Smooth muscle cell (in vitro differentiated cells): ENCODE data around the gene NCBP3. TPM values are rescaled to one million over a fixed set of nuclear protein-coding genes. Genes with fewer than 3 reads are reported as not detected.
A peak's percentile ranks its signal among the peaks of the same experiment; 100 is the strongest.

ENCODE experiments used
- DNase-seq: peaks from one replicate; lab custom pipeline; 2025; ENCODE audit not compliant: unreplicated experiment; lab: John Stamatoyannopoulos, UW
- H2AFZ ChIP-seq: fragments of 200-600 bp; sonication (generic); 2 replicates; pipeline ENCODE4 v1.6.0; 2016; ENCODE audit warnings: antibody characterized with exemption, low read depth, mild to moderate bottlenecking
- H3F3A ChIP-seq: fragments of 200-600 bp; sonication (generic); 2 replicates; pipeline ENCODE4 v1.6.0; 2017; ENCODE audit warnings: antibody characterized with exemption, low read depth
- H3K27ac ChIP-seq: fragments of 200-600 bp; sonication (generic); 2 replicates; pipeline ENCODE4 v1.5.1; 2016; ENCODE audit warnings: low read depth, mild to moderate bottlenecking
- H3K27me3 ChIP-seq: fragments of 200-600 bp; sonication (generic); 2 replicates; pipeline ENCODE4 v1.6.1; 2016; ENCODE audit warnings: low read depth, mild to moderate bottlenecking
- H3K36me3 ChIP-seq: fragments of 200-600 bp; sonication (generic); 2 replicates; pipeline ENCODE4 v1.5.1; 2016; ENCODE audit warnings: low read depth
- H3K4me1 ChIP-seq: fragments of 200-600 bp; sonication (generic); 2 replicates; pipeline ENCODE4 v1.5.1; 2016; ENCODE audit warnings: low read depth
- H3K4me2 ChIP-seq: fragments of 200-600 bp; sonication (generic); 2 replicates; pipeline ENCODE4 v1.6.0; 2016; ENCODE audit warnings: mild to moderate bottlenecking
- H3K4me3 ChIP-seq: fragments of 200-600 bp; sonication (generic); 2 replicates; pipeline ENCODE4 v1.5.1; 2016; ENCODE audit warnings: mild to moderate bottlenecking
- H3K79me2 ChIP-seq: fragments of 200-600 bp; sonication (generic); 2 replicates; pipeline ENCODE4 v1.6.0; 2016; ENCODE audit warnings: low read depth, mild to moderate bottlenecking
- H3K9ac ChIP-seq: fragments of 200-600 bp; sonication (generic); 2 replicates; pipeline ENCODE4 v1.6.0; 2016; ENCODE audit warnings: low read depth
- H3K9me3 ChIP-seq: fragments of 200-600 bp; sonication (generic); replicated peaks from 2 replicates; pipeline ENCODE4 v1.5.1; 2016; ENCODE audit warnings: low read depth
- H4K20me1 ChIP-seq: fragments of 200-600 bp; sonication (generic); 2 replicates; pipeline ENCODE4 v1.6.0; 2016; ENCODE audit warnings: low read depth
- WGBS: methylation state at CpG from one replicate; pipeline ENCODE4 v1.1.7; 2016; ENCODE audit warnings: low lambda C conversion rate; 5-methylcytosine and 5-hydroxymethylcytosine counted together
- polyA plus RNA-seq: library from polyadenylated mRNA; unstranded; fragments of >200 nt; fragmentation: Nextera tagmentation; extraction: Ambion mirVana; gene quantifications from 2 replicates; pipeline ENCODE4 v1.2.1, GENCODE V29; 2016
- total RNA-seq: library from RNA; depleted of rRNA; stranded (reverse); fragments of >200 nt; gene quantifications from 2 replicates; pipeline ENCODE4 v1.2.3, GENCODE V29; 2014
- TF ChIP-seq, protein P1 (sequence below): fragments of 200-600 bp; sonication (generic); IDR thresholded peaks from 2 replicates; pipeline ENCODE4 v1.5.1; 2017; ENCODE audit warnings: borderline replicate concordance, mild to moderate bottlenecking, antibody characterized with exemption; ENCODE audit not compliant: insufficient read depth, poor library complexity, severe bottlenecking

The NCBP3 gene
- total and polyA plus RNA-seq, 2 experiments from 2014 or later: 28.3 to 30.7 TPM

DNA sequence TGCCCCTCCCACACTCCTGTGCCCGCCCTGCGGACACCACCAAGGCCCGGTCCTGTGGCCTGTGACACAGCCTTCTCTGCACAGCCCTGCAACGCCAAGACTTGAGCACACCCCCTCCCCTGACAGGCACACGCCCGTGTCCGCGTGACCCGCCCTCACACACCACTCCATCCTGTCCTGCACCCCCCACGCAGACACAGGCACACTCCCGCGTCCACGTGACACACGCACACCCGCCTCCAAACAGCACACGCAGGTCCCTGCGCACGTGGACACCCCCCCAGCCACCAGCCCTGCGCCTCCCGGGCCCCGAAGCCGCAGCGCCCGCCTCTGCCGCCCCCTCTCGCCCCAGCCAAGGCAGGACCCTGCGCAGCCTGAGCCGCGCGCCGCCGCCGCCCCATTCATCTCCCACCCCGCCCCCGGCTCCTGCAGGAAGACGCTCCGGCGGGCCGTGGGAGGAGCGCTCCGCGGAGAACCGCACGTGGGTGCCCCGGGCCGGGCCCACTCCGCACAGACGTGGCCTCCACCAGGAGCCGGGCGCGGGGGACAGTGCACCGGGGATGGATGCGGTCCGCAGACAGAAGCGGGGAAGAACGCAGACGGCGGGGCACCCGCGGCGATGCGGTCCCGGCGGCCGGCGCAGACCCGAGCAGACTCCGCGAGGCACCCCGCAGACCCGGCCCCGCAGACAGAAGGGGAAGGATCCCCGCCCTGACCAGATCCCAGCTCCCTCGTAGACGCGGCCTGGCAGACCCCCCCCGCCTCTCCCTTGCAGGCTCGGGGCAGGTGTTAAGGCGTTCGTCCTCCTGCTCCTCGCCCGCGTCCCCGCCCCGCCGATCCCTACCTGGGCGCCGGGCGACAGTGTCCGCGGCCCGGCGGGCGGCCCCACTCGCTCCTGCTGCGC, 46.3 kb upstream of the NCBP3 start:
- H3K36me3 ChIP-seq: no peaks in the 10 kb centered on the region
- H2AFZ ChIP-seq: no peak overlapping the region
- H3K9ac ChIP-seq: peak overlapping the region; percentile 56
- H3K79me2 ChIP-seq: no peaks in the 10 kb centered on the region
- TF ChIP-seq, protein P1, sequence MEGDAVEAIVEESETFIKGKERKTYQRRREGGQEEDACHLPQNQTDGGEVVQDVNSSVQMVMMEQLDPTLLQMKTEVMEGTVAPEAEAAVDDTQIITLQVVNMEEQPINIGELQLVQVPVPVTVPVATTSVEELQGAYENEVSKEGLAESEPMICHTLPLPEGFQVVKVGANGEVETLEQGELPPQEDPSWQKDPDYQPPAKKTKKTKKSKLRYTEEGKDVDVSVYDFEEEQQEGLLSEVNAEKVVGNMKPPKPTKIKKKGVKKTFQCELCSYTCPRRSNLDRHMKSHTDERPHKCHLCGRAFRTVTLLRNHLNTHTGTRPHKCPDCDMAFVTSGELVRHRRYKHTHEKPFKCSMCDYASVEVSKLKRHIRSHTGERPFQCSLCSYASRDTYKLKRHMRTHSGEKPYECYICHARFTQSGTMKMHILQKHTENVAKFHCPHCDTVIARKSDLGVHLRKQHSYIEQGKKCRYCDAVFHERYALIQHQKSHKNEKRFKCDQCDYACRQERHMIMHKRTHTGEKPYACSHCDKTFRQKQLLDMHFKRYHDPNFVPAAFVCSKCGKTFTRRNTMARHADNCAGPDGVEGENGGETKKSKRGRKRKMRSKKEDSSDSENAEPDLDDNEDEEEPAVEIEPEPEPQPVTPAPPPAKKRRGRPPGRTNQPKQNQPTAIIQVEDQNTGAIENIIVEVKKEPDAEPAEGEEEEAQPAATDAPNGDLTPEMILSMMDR: no peak
- peaks cover 7% of the 10 kb centered on the region for H4K20me1 ChIP-seq
- peaks cover 27% of the 10 kb centered on the region for H3F3A ChIP-seq
- peaks cover 32% of the 10 kb centered on the region for H3K4me1 ChIP-seq
- H3K27me3 ChIP-seq: no peaks in the 10 kb centered on the region
- peak overlapping the region; percentile 99 for H3K27ac ChIP-seq
- H3K9me3 ChIP-seq: no peaks in the 10 kb centered on the region
- peak overlapping the region; percentile 97 for H3K4me2 ChIP-seq
- peak; percentile 87 for DNase-seq
- WGBS: under 1% methylated on average over 65 of the region's 96 CpGs
- H3K4me3 ChIP-seq: peak overlapping the region; percentile 73

DNA sequence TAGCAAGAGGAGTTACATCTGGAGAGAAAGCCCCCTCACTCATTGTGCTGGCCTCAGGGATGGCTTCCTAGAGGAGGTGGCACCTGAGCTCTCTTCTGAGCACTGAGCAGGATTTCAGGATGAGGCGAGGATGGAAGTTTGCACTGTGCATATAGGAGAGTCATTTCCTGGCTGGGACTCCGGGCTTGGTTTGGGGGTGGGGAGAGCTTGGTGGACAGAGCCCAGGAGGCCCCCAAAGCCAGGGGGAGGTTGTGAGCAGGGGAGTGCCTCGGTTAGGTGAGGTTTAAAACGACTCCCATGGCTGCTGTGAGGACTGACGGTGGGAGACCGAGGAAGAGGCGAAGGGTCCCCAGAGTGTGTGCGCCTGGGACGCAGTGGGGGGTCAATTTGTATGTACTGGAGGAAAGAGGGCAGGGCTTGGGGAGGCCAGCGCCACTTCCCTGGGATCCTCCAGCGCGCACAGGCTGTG, 45.6 kb upstream of the NCBP3 start:
- Histone ChIP-seq H3K4me2 (peak overlapping the region; percentile 97), H3K36me3 (no peaks in the 10 kb centered on the region)

DNA sequence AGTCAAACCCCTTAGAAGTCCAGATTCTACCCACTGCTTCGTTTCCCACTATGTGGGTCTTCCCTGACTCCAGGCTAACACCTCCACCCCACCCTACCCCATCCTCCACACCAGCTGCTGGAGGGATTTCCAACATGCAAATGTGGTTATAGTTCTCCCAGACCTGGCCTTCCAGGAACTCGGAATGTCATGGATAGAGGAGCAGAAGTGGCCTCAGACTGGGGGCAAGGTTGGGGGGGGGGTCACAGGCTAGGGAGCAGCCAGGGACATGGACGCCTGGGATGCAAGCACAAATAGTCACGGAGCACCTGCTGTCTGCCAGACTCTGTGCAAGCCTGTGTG, 44.8 kb upstream of the NCBP3 start:
- Histone ChIP-seq H4K20me1 (peaks cover 7% of the 10 kb centered on the region), H3K36me3 (no peaks in the 10 kb centered on the region), H3K9me3 (no peaks in the 10 kb centered on the region), H3K4me2 (peak overlapping the region; percentile 97), H3K9ac (peak overlapping the region; percentile 59), H3K79me2 (peaks cover 8% of the 10 kb centered on the region), H3F3A (peaks cover 27% of the 10 kb centered on the region), H3K27me3 (no peaks in the 10 kb centered on the region), H3K4me3 (no peak overlapping the region), H3K4me1 (peaks cover 32% of the 10 kb centered on the region), H2AFZ (no peak overlapping the region), H3K27ac (peak overlapping the region; percentile 99)
- no peak for DNase-seq
- TF ChIP-seq, protein P1: no peak
- WGBS: 69% methylated on average over 4 of the region's 4 CpGs

More for the DNA sequence above, 45.6 kb upstream of the NCBP3 start:
- Histone ChIP-seq H3K27me3 (no peaks in the 10 kb centered on the region), H3K27ac (peak overlapping the region; percentile 99), H4K20me1 (peaks cover 7% of the 10 kb centered on the region), H3K9ac (peak overlapping the region; percentile 41), H3K9me3 (no peaks in the 10 kb centered on the region), H3F3A (peaks cover 27% of the 10 kb centered on the region), H3K4me3 (peak overlapping the region; percentile 73), H2AFZ (no peak overlapping the region), H3K4me1 (peaks cover 32% of the 10 kb centered on the region), H3K79me2 (peaks cover 6% of the 10 kb centered on the region)
- WGBS: 33% methylated on average over 9 of the region's 12 CpGs
- TF ChIP-seq, protein P1: no peak
- DNase-seq: no peak
